ENCODE results near the gene UBE2H. TPM values are rescaled to one million over a fixed set of nuclear protein-coding genes. Genes with fewer than 3 reads are reported as not detected.

The UBE2H gene
- total and polyA plus RNA-seq, 4 donors, result 11.9 to 84.2 (median 23.7) TPM

DNA sequence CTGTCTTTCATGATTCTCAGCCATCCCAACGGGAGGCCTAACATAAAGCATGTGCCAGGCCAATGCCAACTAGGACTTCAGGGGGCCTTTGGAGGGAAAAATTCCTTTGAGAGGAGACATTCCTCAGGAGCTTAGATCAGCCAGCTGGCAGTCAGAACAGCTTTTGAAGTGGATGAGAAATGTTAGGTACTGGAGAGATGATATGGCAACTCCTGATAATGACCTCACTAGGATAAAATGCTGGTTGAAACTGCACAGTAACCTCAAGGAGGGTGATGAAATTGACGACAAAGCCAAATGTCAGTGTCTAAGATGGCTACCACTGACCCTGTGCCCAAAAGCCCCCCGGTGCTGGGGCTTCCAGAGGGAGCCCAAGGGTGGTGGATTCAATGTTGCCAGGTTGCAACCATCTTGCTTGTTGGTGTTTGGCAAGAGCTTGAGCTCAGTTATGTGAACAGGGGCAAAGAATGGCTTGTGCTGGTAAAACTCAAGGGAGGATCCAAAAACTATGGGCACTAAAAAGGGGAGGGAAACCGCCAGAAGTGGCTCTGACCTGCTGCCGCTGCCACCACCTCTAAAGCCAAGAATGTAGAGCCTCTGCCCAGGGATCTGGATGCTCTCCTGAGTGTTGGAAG, 121.2 kb downstream of the UBE2H start:
- H3K36me3 ChIP-seq (ENCODE audit: control insufficient read depth in 4 of 4, insufficient read depth in 3 of 4, low read depth in 1 of 4, low read length in 3 of 4), result peaks cover under 1 to 17% (median 8%) of the 10 kb centered on the region in 4 donors
- H3K27me3 ChIP-seq (ENCODE audit: control insufficient read depth in 4 of 4, insufficient read depth in 4 of 4, low read length in 3 of 4), result no peaks in the 10 kb centered on the region
- no peaks in the 10 kb centered on the region for H3K9me3 ChIP-seq (ENCODE audit: control insufficient read depth in 4 of 4, low read length in 3 of 4)
- H3K9ac ChIP-seq (ENCODE audit: low read depth in 1 of 2, low read length in 2 of 2), result no peak overlapping the region
- no peak overlapping the region for H3K4me3 ChIP-seq (ENCODE audit: low read depth in 1 of 3, low read length in 3 of 3)
- 91% methylated on average over 5 of the region's 5 CpGs for WGBS
- H3K27ac ChIP-seq (ENCODE audit: low read depth in 1 of 2, low read length in 2 of 2), result no peak overlapping the region
- H3K4me1 ChIP-seq (ENCODE audit: control insufficient read depth in 4 of 4, insufficient read depth in 4 of 4, low read length in 3 of 4), result peaks cover 0 to 10% (median 2%) of the 10 kb centered on the region in 4 donors
- DNase-seq (ENCODE audit: low spot score), result no peak
- TF ChIP-seq NR2F2 (IDR thresholded peaks at IDR 0.05) (no peak), RXRA (IDR thresholded peaks at IDR 0.05) (no peak), FOXA1 (IDR thresholded peaks at IDR 0.05) (no peak), EGR1 (IDR thresholded peaks at IDR 0.05; ENCODE audit: low read depth in 2 of 2) (no peak), SP1 (IDR thresholded peaks at IDR 0.05) (no peak), GABPA (IDR thresholded peaks at IDR 0.05 in 1 of 2, conservative IDR thresholded peaks at IDR 0.05 in 1 of 2) (no peak), JUND (IDR thresholded peaks at IDR 0.05) (no peak)
- TF ChIP-seq, protein P1, sequence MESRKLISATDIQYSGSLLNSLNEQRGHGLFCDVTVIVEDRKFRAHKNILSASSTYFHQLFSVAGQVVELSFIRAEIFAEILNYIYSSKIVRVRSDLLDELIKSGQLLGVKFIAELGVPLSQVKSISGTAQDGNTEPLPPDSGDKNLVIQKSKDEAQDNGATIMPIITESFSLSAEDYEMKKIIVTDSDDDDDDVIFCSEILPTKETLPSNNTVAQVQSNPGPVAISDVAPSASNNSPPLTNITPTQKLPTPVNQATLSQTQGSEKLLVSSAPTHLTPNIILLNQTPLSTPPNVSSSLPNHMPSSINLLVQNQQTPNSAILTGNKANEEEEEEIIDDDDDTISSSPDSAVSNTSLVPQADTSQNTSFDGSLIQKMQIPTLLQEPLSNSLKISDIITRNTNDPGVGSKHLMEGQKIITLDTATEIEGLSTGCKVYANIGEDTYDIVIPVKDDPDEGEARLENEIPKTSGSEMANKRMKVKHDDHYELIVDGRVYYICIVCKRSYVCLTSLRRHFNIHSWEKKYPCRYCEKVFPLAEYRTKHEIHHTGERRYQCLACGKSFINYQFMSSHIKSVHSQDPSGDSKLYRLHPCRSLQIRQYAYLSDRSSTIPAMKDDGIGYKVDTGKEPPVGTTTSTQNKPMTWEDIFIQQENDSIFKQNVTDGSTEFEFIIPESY (IDR thresholded peaks at IDR 0.05), result no peak
- TF ChIP-seq, protein P2, sequence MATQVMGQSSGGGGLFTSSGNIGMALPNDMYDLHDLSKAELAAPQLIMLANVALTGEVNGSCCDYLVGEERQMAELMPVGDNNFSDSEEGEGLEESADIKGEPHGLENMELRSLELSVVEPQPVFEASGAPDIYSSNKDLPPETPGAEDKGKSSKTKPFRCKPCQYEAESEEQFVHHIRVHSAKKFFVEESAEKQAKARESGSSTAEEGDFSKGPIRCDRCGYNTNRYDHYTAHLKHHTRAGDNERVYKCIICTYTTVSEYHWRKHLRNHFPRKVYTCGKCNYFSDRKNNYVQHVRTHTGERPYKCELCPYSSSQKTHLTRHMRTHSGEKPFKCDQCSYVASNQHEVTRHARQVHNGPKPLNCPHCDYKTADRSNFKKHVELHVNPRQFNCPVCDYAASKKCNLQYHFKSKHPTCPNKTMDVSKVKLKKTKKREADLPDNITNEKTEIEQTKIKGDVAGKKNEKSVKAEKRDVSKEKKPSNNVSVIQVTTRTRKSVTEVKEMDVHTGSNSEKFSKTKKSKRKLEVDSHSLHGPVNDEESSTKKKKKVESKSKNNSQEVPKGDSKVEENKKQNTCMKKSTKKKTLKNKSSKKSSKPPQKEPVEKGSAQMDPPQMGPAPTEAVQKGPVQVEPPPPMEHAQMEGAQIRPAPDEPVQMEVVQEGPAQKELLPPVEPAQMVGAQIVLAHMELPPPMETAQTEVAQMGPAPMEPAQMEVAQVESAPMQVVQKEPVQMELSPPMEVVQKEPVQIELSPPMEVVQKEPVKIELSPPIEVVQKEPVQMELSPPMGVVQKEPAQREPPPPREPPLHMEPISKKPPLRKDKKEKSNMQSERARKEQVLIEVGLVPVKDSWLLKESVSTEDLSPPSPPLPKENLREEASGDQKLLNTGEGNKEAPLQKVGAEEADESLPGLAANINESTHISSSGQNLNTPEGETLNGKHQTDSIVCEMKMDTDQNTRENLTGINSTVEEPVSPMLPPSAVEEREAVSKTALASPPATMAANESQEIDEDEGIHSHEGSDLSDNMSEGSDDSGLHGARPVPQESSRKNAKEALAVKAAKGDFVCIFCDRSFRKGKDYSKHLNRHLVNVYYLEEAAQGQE (IDR thresholded peaks at IDR 0.05), result no peak

DNA sequence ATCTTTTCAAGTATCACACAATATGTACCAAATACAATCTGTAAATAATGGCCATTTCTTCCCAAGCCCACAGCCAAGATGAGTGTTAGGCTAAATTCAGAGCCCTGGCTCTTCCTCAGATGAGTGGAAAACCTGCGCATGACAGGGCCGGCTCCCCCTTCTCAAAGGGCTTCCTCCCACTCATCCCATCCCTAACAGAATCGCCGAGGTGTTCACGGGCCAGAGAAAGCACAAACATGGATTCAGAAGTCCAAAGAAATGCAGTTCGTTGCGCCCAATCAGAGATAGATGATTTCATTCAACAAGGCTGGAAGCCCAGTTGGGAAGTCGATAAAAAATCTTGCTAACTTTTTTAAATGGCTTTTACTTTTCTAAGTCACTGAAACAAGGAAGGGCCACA, 121.8 kb downstream of the UBE2H start:
- no peak overlapping the region for H3K27ac ChIP-seq (ENCODE audit: low read depth in 1 of 2, low read length in 2 of 2)
- no peak overlapping the region for H3K9ac ChIP-seq (ENCODE audit: low read depth in 1 of 2, low read length in 2 of 2)
- H3K36me3 ChIP-seq (ENCODE audit: control insufficient read depth in 4 of 4, insufficient read depth in 3 of 4, low read depth in 1 of 4, low read length in 3 of 4), result peaks cover 0 to 15% (median 8%) of the 10 kb centered on the region in 4 donors
- TF ChIP-seq FOXA1 (IDR thresholded peaks at IDR 0.05) (no peak), TAF1 (conservative IDR thresholded peaks at IDR 0.05) (no peak), RXRA (IDR thresholded peaks at IDR 0.05) (no peak), EGR1 (IDR thresholded peaks at IDR 0.05; ENCODE audit: low read depth in 2 of 2) (no peak), GABPA (IDR thresholded peaks at IDR 0.05 in 1 of 2, conservative IDR thresholded peaks at IDR 0.05 in 1 of 2) (no peak), FOXA2 (IDR thresholded peaks at IDR 0.05) (no peak), SP1 (IDR thresholded peaks at IDR 0.05) (no peak)
- TF ChIP-seq, protein P3, sequence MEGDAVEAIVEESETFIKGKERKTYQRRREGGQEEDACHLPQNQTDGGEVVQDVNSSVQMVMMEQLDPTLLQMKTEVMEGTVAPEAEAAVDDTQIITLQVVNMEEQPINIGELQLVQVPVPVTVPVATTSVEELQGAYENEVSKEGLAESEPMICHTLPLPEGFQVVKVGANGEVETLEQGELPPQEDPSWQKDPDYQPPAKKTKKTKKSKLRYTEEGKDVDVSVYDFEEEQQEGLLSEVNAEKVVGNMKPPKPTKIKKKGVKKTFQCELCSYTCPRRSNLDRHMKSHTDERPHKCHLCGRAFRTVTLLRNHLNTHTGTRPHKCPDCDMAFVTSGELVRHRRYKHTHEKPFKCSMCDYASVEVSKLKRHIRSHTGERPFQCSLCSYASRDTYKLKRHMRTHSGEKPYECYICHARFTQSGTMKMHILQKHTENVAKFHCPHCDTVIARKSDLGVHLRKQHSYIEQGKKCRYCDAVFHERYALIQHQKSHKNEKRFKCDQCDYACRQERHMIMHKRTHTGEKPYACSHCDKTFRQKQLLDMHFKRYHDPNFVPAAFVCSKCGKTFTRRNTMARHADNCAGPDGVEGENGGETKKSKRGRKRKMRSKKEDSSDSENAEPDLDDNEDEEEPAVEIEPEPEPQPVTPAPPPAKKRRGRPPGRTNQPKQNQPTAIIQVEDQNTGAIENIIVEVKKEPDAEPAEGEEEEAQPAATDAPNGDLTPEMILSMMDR (IDR thresholded peaks at IDR 0.05; ENCODE audit: low read depth, low read length, missing input control), result no peak
- H3K9me3 ChIP-seq (ENCODE audit: control insufficient read depth in 4 of 4, low read length in 3 of 4), result no peaks in the 10 kb centered on the region
- 93% methylated on average over 8 of the region's 8 CpGs for WGBS
- H3K4me1 ChIP-seq (ENCODE audit: control insufficient read depth in 4 of 4, insufficient read depth in 4 of 4, low read length in 3 of 4), result peaks cover 0 to 14% (median 5%) of the 10 kb centered on the region in 4 donors
- no peaks in the 10 kb centered on the region for H3K27me3 ChIP-seq (ENCODE audit: control insufficient read depth in 4 of 4, insufficient read depth in 4 of 4, low read length in 3 of 4)
- no peak overlapping the region for H3K4me3 ChIP-seq (ENCODE audit: low read depth in 1 of 3, low read length in 3 of 3)
- DNase-seq (ENCODE audit: low spot score), result no peak
